Measurements from ENCODE around the gene GCNT3.
A peak's percentile ranks its signal among the peaks of the same experiment; 100 is the strongest.

Gene GCNT3

DNA sequence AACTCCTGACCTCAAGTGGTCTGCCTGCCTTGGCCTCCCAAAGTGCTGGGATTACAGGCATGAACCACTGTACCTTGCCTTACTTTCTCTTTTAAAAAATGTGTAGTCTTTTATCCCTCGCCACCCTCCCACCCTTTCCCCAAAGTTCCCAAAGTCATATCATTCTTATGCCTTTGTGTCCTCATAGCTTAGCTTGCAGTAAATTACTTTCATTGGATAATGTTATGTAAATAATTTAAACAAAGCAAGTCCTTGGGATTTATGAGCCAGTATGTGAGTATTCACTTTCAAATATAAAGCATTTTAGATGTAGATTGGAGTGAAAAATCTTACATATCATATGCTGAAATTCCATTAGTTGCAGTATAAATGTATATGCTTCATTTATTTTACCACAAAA is 34.7 kb downstream of the GCNT3 start:
- H3K9ac ChIP-seq (ENCODE audit: low read depth in 1 of 2, low read length in 2 of 2) = no peak overlapping the region
- peaks cover 21 to 25% of the 10 kb centered on the region in 2 donors for H3K36me3 ChIP-seq (ENCODE audit: control insufficient read depth in 2 of 2, insufficient read depth in 2 of 2, low read length in 2 of 2)
- H3K27ac ChIP-seq (ENCODE audit: low read depth in 2 of 2, low read length in 2 of 2) = no peak overlapping the region
- H3K4me1 ChIP-seq (ENCODE audit: control insufficient read depth in 2 of 2, insufficient read depth in 2 of 2, low read length in 2 of 2) = no peaks in the 10 kb centered on the region
- no peaks in the 10 kb centered on the region for H3K27me3 ChIP-seq (ENCODE audit: control insufficient read depth in 2 of 2, insufficient read depth in 2 of 2, low read length in 2 of 2)
- H3K9me3 ChIP-seq (ENCODE audit: control insufficient read depth in 2 of 2, low read length in 2 of 2) = no peaks in the 10 kb centered on the region
- no peak overlapping the region for H3K4me3 ChIP-seq (ENCODE audit: low read length in 2 of 2)

DNA sequence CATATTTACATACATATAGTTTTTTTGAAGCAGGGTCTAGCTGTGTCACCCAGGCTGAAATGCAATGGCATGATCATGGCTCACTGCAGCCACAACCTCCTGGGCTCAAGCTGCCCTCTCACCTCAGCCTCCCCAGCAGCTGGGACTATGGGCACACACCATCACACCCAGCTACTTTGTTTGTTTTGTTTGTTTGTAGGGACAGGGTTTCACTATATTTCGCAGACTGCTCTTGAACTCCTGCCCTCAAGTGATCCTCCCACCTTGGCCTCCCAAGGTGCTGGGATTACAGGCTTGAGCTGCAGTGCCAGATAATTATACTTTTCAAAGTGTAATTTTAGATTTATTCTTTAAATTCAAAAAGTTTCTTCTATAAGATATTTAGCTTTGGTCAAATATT is 35.5 kb downstream of the GCNT3 start:
- no peaks in the 10 kb centered on the region for H3K27me3 ChIP-seq (ENCODE audit: control insufficient read depth in 2 of 2, insufficient read depth in 2 of 2, low read length in 2 of 2)
- H3K4me3 ChIP-seq (ENCODE audit: low read length in 2 of 2) = no peak overlapping the region
- H3K9ac ChIP-seq (ENCODE audit: low read depth in 1 of 2, low read length in 2 of 2) = no peak overlapping the region
- H3K36me3 ChIP-seq (ENCODE audit: control insufficient read depth in 2 of 2, insufficient read depth in 2 of 2, low read length in 2 of 2) = peaks cover 25 to 33% of the 10 kb centered on the region in 2 donors
- no peaks in the 10 kb centered on the region for H3K4me1 ChIP-seq (ENCODE audit: control insufficient read depth in 2 of 2, insufficient read depth in 2 of 2, low read length in 2 of 2)
- H3K9me3 ChIP-seq (ENCODE audit: control insufficient read depth in 2 of 2, low read length in 2 of 2) = no peaks in the 10 kb centered on the region
- no peak overlapping the region for H3K27ac ChIP-seq (ENCODE audit: low read depth in 2 of 2, low read length in 2 of 2)

DNA sequence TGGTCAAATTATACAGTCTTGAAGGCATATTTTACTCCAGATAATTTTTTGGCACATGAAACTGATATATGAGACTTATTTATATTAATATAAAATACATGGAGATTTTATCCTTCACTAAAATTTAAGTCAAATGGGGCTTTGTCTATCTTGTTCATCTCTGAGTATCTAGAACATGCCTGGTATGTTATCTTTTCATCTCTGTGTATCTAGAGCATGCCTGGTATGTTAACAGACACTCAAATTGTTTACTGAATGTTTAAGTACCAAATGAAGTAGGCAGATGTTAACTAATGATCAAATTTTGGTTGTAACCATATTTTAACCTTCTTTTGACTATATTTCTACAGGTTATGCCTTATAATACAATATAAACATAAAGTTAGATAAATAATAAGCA is 38.0 kb downstream of the GCNT3 start:
- Histone ChIP-seq H3K9ac (ENCODE audit: low read depth in 1 of 2, low read length in 2 of 2) (no peak overlapping the region), H3K36me3 (ENCODE audit: control insufficient read depth in 2 of 2, insufficient read depth in 2 of 2, low read length in 2 of 2) (peaks cover 29 to 32% of the 10 kb centered on the region in 2 donors), H3K27ac (ENCODE audit: low read depth in 2 of 2, low read length in 2 of 2) (no peak overlapping the region), H3K4me1 (ENCODE audit: control insufficient read depth in 2 of 2, insufficient read depth in 2 of 2, low read length in 2 of 2) (no peaks in the 10 kb centered on the region), H3K9me3 (ENCODE audit: control insufficient read depth in 2 of 2, low read length in 2 of 2) (no peaks in the 10 kb centered on the region), H3K27me3 (ENCODE audit: control insufficient read depth in 2 of 2, insufficient read depth in 2 of 2, low read length in 2 of 2) (no peaks in the 10 kb centered on the region), H3K4me3 (ENCODE audit: low read length in 2 of 2) (no peak overlapping the region)

DNA sequence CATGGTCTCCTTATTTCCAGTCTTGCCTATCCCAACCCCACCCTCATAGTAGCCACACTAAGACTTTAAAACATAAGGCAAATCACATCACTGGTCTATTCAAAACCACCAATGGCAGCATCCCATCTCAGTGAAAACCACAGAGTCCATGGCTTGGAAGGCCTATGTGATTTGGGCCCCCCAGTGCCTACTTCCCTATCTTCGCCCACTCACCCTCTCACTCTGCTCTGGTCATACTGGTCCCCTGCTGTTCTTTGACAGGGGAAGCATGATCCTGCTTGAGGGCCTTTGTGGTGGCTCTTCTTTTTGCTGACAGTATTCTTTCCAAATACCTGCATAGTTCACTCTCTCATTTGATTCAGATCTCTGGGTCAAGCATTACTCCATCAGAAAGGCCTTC is 42.5 kb downstream of the GCNT3 start:
- Histone ChIP-seq H3K9me3 (ENCODE audit: control insufficient read depth in 2 of 2, low read length in 2 of 2) (no peaks in the 10 kb centered on the region), H3K27ac (ENCODE audit: low read depth in 2 of 2, low read length in 2 of 2) (no peak overlapping the region), H3K36me3 (ENCODE audit: control insufficient read depth in 2 of 2, insufficient read depth in 2 of 2, low read length in 2 of 2) (peaks cover 23 to 25% of the 10 kb centered on the region in 2 donors), H3K9ac (ENCODE audit: low read depth in 1 of 2, low read length in 2 of 2) (no peak overlapping the region), H3K27me3 (ENCODE audit: control insufficient read depth in 2 of 2, insufficient read depth in 2 of 2, low read length in 2 of 2) (no peaks in the 10 kb centered on the region), H3K4me1 (ENCODE audit: control insufficient read depth in 2 of 2, insufficient read depth in 2 of 2, low read length in 2 of 2) (peaks cover 11 to 15% of the 10 kb centered on the region in 2 donors), H3K4me3 (ENCODE audit: low read length in 2 of 2) (no peak overlapping the region)

DNA sequence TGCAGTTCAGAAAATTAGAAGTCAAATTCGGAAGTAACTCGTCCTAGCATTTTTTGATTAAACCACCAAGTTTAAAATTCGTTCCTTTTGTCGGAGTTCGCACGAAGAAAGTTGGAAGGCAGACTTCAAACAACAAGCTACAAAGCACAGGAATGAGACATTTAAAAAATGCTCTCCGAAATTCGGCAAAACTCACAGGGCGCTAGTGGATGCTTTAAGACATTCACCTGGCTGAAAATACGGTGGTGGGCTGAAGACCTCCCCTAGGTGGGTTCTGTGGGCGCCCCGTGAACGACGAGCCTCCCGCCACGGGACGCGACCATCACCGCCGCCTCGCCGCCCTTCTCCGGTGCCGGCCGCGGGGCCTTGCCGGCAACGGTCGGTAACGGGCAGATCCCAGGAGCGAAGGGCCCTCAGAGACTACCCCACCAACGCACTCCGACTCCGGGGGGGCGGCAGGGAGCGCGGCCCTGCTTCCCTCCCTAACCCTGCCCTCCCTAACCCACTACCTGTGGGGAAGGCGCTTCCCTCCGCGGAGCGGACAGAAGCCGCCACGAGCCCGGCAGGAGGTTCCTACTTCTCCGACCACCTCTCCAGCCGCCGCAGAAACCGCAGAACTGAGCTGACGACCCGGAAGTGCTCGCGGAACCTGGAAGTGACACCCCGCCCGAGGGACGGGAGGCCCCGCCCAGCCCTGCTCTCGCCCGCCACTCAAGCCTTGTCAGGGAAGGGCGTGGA is 45.5 kb downstream of the GCNT3 start, which contains the start of gene GTF2A2:
GTF2A2 (minus strand) TSS at position 619 of the 738 bp plus-strand sequence. CDS start 5,238 bp downstream, outside the sequence.
- peaks cover 17 to 25% of the 10 kb centered on the region in 2 donors for H3K36me3 ChIP-seq (ENCODE audit: control insufficient read depth in 2 of 2, insufficient read depth in 2 of 2, low read length in 2 of 2)
- H3K4me3 ChIP-seq (ENCODE audit: low read length in 2 of 2) = peak within 1 kb of the TSS; percentile 86 to 91
- no peaks in the 10 kb centered on the region for H3K9me3 ChIP-seq (ENCODE audit: control insufficient read depth in 2 of 2, low read length in 2 of 2)
- H3K27me3 ChIP-seq (ENCODE audit: control insufficient read depth in 2 of 2, insufficient read depth in 2 of 2, low read length in 2 of 2) = no peaks in the 10 kb centered on the region
- peaks cover 11 to 15% of the 10 kb centered on the region in 2 donors for H3K4me1 ChIP-seq (ENCODE audit: control insufficient read depth in 2 of 2, insufficient read depth in 2 of 2, low read length in 2 of 2)
- peak within 1 kb of the TSS; percentile 85 to 86 for H3K27ac ChIP-seq (ENCODE audit: low read depth in 2 of 2, low read length in 2 of 2)
- peak within 1 kb of the TSS; percentile 78 to 96 for H3K9ac ChIP-seq (ENCODE audit: low read depth in 1 of 2, low read length in 2 of 2)

DNA sequence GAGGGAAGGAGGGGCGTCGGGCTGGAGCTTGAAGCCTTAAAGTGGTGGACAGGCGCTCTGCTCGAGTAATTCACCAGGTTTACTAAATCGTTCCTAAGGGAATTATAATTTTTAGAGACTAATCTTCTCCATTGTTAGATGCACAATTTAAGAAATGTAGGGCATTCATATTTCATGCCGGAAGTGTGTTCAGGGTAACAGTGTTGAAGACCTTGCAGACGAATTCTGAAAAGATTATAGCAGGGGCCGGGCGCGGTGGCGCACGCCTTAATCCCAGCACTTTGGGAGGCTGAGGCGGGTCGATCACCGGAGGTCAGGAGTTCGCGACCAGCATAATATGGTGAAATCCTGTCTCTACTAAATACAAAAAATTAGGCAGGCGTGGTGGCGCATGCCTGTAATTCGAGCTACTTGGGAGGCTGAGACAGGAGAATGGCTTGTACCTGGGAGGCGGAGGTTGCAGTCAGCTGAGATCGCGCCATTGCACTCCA is 46.1 kb downstream of the GCNT3 start:
- Histone ChIP-seq H3K4me3 (ENCODE audit: low read length in 2 of 2) (peak overlapping the region; percentile 86 to 91), H3K9me3 (ENCODE audit: control insufficient read depth in 2 of 2, low read length in 2 of 2) (no peaks in the 10 kb centered on the region), H3K27ac (ENCODE audit: low read depth in 2 of 2, low read length in 2 of 2) (peak overlapping the region; percentile 85 to 86), H3K36me3 (ENCODE audit: control insufficient read depth in 2 of 2, insufficient read depth in 2 of 2, low read length in 2 of 2) (peaks cover 18 to 26% of the 10 kb centered on the region in 2 donors), H3K27me3 (ENCODE audit: control insufficient read depth in 2 of 2, insufficient read depth in 2 of 2, low read length in 2 of 2) (no peaks in the 10 kb centered on the region), H3K9ac (ENCODE audit: low read depth in 1 of 2, low read length in 2 of 2) (peak overlapping the region in 1 of 2 donors; percentile 96), H3K4me1 (ENCODE audit: control insufficient read depth in 2 of 2, insufficient read depth in 2 of 2, low read length in 2 of 2) (peaks cover 11 to 15% of the 10 kb centered on the region in 2 donors)

- Histone ChIP-seq H3K4me1 (ENCODE audit: control insufficient read depth in 2 of 2, insufficient read depth in 2 of 2, low read length in 2 of 2) (peaks cover 11 to 15% of the 10 kb centered on the region in 2 donors), H3K36me3 (ENCODE audit: control insufficient read depth in 2 of 2, insufficient read depth in 2 of 2, low read length in 2 of 2) (peaks cover 28 to 29% of the 10 kb centered on the region in 2 donors), H3K27ac (ENCODE audit: low read depth in 2 of 2, low read length in 2 of 2) (no peak overlapping the region), H3K27me3 (ENCODE audit: control insufficient read depth in 2 of 2, insufficient read depth in 2 of 2, low read length in 2 of 2) (no peaks in the 10 kb centered on the region), H3K9ac (ENCODE audit: low read depth in 1 of 2, low read length in 2 of 2) (no peak overlapping the region), H3K4me3 (ENCODE audit: low read length in 2 of 2) (no peak overlapping the region), H3K9me3 (ENCODE audit: control insufficient read depth in 2 of 2, low read length in 2 of 2) (no peaks in the 10 kb centered on the region)
Observed at GRCh38 chr15:59659366-59659765, 47.8 kb downstream of the GCNT3 start.

DNA sequence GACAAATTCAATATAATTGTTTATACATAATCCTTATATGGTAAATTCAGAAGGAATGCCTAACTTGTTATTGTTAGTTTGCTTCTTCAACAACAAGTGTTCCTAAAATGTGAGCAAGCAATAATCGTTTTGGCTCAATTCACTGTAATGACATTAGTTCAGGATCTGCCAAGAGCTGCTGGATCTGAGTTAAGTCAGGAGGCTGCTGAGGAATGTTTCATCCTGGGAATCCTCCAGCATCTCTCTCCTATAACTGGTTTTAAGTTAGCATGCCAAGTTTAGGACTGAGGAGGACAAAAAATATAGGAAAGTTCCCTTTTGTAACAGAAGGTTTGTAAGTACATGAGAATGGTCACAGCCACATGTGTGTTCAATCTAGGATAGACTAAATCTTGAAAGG is 50.7 kb downstream of the GCNT3 start:
- no peaks in the 10 kb centered on the region for H3K27me3 ChIP-seq (ENCODE audit: control insufficient read depth in 2 of 2, insufficient read depth in 2 of 2, low read length in 2 of 2)
- H3K27ac ChIP-seq (ENCODE audit: low read depth in 2 of 2, low read length in 2 of 2) = no peak overlapping the region
- H3K36me3 ChIP-seq (ENCODE audit: control insufficient read depth in 2 of 2, insufficient read depth in 2 of 2, low read length in 2 of 2) = peaks cover 31 to 34% of the 10 kb centered on the region in 2 donors
- no peak overlapping the region for H3K4me3 ChIP-seq (ENCODE audit: low read length in 2 of 2)
- no peak overlapping the region for H3K9ac ChIP-seq (ENCODE audit: low read depth in 1 of 2, low read length in 2 of 2)
- H3K9me3 ChIP-seq (ENCODE audit: control insufficient read depth in 2 of 2, low read length in 2 of 2) = no peaks in the 10 kb centered on the region
- H3K4me1 ChIP-seq (ENCODE audit: control insufficient read depth in 2 of 2, insufficient read depth in 2 of 2, low read length in 2 of 2) = peaks cover 3% of the 10 kb centered on the region in 2 donors

DNA sequence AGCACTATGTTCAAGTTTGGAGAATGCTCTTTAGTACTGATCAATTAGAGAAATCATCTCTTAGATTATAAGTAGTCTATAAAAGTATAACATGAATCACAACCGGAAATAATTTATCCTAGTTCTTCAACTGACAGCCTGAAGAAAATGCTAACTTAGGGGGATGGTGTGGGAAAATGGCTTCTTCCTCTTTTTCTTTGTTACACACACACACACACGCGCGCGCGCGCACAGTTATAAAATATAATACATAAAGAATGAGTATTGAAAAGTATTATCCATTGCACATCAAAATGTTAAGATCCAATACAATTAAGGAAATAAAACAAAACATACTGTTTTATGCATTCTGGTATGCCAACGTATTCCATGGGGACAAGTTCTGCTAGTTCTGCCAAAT is 57.0 kb downstream of the GCNT3 start:
- Histone ChIP-seq H3K9me3 (ENCODE audit: control insufficient read depth in 2 of 2, low read length in 2 of 2) (no peaks in the 10 kb centered on the region), H3K36me3 (ENCODE audit: control insufficient read depth in 2 of 2, insufficient read depth in 2 of 2, low read length in 2 of 2) (peaks cover 37 to 63% of the 10 kb centered on the region in 2 donors), H3K4me3 (ENCODE audit: low read length in 2 of 2) (no peak overlapping the region), H3K4me1 (ENCODE audit: control insufficient read depth in 2 of 2, insufficient read depth in 2 of 2, low read length in 2 of 2) (no peaks in the 10 kb centered on the region), H3K27ac (ENCODE audit: low read depth in 2 of 2, low read length in 2 of 2) (no peak overlapping the region), H3K9ac (ENCODE audit: low read depth in 1 of 2, low read length in 2 of 2) (no peak overlapping the region), H3K27me3 (ENCODE audit: control insufficient read depth in 2 of 2, insufficient read depth in 2 of 2, low read length in 2 of 2) (no peaks in the 10 kb centered on the region)

Measured in mucosa of rectum (tissue), 2 donors.